HG02973 (cell line): ENCODE measurements around the gene ARL13A.
"Not testable (repeated sequence)": the region's sequence is repeated elsewhere in the genome, so short reads cannot be mapped to it uniquely, and the experiment has no call there.

Experiments used
- ATAC-seq: cut with Tn5 transposase; IDR thresholded peaks from one replicate; pipeline ENCODE4 v1.9.1; 2021; ENCODE audit warnings: moderate library complexity; ENCODE audit not compliant: unreplicated experiment

Gene ARL13A

GRCh38 chrX:100984818-100985217, 15.3 kb downstream of the ARL13A start:
- no peak for ATAC-seq

DNA sequence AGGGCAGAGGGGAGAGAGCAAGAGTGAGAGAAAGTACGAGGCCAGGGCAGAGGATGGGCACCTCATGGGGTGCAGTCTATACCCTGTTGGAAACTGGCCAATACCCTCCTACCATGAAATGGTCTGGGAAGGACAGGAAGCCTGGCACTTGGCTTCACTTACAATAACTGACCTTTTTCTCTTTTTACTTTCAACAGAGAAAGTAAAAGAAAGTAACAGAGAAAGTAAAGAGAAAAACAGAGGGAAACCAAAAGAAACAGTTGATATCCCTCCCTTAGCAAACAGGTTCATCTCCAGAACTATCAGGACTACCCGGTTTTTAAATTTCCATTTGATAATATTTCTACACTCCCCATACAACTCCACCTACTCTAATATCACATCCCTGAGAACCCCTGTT, 20.6 kb downstream of the ARL13A start:
- no peak for ATAC-seq

- ATAC-seq = peak; percentile 81
Observed at GRCh38 chrX:100994352-100995281, 25.1 kb downstream of the ARL13A start.

DNA sequence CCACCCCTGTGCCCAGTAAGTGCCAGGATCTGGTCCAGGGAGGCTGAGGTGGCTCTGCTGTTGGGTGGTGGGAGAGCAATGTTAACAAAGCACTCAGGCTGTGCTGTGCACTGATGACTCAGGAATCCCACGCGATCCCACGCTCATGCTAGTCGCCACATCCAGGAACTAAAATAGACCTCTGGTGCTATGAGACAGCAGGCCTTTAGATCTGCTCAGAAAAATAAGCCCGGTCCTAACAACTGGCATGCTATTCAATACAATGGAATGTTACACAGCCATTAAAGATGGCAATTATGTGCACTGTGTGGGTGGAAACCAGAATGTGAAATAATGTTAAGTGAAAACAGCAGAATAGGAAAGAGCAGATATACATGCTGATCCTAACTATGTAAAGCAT, 26.0 kb downstream of the ARL13A start:
- no peak for ATAC-seq

DNA sequence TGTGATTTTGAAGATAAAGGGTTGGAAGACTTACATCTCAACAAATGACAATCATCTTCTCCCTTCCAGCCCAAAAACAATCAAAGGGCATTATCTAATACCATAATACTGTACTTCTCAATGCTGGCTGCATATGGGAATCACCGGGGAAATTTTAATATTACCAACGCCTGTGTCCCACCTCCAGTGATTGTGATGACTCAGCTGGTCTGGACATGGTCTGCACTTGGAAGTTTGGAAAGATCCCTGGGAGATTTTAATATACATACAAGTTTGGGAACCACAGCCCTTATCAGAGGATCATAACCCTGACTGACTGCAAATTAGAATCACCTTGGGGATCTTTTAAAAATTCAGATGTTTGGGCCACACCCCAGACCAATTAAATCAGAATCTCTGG, 29.9 kb downstream of the ARL13A start:
- no peak for ATAC-seq

GRCh38 chrX:101009090-101009489, 39.6 kb downstream of the ARL13A start:
- ATAC-seq = no peak

DNA sequence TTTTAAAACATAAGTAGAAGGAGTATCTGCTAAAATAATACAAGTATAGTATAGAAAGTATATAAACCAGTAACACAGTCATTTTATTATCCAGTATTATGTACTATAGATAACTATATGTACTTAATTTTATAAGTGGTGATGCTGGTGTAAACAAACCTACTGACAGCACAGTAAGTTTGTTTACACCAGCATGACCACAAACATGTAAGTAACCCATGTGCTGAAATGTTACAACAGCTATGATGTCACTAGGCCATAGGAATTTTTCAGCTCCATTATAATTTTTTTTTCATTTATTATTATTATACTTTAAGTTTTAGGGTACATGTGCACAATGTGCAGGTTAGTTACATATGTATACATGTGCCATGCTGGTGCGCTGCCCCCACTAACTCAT, 42.5 kb downstream of the ARL13A start:
- not testable (repeated sequence) for ATAC-seq

- ATAC-seq = no peak
Observed at GRCh38 chrX:101022020-101022419, 52.5 kb downstream of the ARL13A start.

GRCh38 chrX:101025126-101025525, 55.6 kb downstream of the ARL13A start:
- ATAC-seq = no peak

DNA sequence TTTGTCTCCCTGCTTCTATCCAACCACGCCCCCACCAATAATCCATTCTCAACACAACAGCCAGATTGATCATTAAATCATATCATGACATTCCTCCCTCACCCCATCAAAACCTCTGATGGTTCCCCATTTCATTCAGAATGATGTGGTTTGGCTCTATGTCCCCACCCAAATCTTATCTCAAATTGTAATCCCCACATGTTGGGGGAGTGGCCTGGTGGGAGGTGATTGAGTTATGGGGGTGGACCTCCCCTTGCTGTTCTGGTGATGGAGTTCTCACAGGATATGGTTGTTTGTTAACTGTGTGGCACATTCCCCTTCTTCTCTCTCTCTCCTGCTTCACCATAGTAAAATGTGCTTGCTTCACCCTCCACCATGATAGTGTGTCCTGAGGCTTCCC, 59.1 kb downstream of the ARL13A start:
- no peak for ATAC-seq

- no peak for ATAC-seq
Observed at GRCh38 chrX:101029665-101030064, 60.2 kb downstream of the ARL13A start.

GRCh38 chrX:101037231-101037630, 67.7 kb downstream of the ARL13A start:
- no peak for ATAC-seq

GRCh38 chrX:101040197-101040596, 70.7 kb downstream of the ARL13A start:
- ATAC-seq = no peak
